ENCODE measurements around the gene ITSN2.

DNA sequence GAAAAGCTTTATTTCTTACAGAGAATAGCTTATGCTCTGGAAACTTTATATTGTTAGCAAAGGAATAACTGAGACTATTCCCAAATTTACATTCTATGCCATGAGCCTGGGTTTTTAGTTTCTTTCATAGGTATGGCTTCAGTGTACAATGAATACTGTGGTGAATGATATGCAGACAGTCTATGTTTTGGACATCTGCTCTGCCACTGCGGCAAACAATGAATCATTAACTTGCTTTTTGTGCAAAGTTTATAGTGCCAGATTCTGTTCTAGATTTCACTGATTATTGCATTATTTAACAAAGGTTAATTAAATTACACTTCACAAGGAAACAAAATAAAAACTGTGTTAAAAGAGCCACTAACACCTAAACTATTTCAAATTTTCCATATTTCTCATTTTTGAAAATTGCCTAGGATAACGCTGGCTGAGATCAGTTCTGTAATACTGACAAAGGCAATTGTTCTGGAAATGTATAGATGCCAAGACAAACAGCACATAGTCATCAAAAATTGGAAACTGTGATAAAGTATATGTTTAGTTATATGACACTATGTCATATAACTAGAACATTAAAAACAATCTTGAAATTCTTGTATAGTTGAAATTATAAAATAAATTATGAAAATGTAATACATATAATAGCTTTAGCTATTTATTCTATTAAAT, 74.7 kb downstream of the ITSN2 start:
- TF ChIP-seq, protein P1, sequence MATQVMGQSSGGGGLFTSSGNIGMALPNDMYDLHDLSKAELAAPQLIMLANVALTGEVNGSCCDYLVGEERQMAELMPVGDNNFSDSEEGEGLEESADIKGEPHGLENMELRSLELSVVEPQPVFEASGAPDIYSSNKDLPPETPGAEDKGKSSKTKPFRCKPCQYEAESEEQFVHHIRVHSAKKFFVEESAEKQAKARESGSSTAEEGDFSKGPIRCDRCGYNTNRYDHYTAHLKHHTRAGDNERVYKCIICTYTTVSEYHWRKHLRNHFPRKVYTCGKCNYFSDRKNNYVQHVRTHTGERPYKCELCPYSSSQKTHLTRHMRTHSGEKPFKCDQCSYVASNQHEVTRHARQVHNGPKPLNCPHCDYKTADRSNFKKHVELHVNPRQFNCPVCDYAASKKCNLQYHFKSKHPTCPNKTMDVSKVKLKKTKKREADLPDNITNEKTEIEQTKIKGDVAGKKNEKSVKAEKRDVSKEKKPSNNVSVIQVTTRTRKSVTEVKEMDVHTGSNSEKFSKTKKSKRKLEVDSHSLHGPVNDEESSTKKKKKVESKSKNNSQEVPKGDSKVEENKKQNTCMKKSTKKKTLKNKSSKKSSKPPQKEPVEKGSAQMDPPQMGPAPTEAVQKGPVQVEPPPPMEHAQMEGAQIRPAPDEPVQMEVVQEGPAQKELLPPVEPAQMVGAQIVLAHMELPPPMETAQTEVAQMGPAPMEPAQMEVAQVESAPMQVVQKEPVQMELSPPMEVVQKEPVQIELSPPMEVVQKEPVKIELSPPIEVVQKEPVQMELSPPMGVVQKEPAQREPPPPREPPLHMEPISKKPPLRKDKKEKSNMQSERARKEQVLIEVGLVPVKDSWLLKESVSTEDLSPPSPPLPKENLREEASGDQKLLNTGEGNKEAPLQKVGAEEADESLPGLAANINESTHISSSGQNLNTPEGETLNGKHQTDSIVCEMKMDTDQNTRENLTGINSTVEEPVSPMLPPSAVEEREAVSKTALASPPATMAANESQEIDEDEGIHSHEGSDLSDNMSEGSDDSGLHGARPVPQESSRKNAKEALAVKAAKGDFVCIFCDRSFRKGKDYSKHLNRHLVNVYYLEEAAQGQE (IDR thresholded peaks at IDR 0.05; ENCODE audit: low read depth), result no peak
- TF ChIP-seq, protein P2, sequence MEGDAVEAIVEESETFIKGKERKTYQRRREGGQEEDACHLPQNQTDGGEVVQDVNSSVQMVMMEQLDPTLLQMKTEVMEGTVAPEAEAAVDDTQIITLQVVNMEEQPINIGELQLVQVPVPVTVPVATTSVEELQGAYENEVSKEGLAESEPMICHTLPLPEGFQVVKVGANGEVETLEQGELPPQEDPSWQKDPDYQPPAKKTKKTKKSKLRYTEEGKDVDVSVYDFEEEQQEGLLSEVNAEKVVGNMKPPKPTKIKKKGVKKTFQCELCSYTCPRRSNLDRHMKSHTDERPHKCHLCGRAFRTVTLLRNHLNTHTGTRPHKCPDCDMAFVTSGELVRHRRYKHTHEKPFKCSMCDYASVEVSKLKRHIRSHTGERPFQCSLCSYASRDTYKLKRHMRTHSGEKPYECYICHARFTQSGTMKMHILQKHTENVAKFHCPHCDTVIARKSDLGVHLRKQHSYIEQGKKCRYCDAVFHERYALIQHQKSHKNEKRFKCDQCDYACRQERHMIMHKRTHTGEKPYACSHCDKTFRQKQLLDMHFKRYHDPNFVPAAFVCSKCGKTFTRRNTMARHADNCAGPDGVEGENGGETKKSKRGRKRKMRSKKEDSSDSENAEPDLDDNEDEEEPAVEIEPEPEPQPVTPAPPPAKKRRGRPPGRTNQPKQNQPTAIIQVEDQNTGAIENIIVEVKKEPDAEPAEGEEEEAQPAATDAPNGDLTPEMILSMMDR (IDR thresholded peaks at IDR 0.05 in 2 of 3, conservative IDR thresholded peaks at IDR 0.05 in 1 of 3; ENCODE audit: borderline replicate concordance in 1 of 3, insufficient read depth in 1 of 3, low read depth in 2 of 3, low read length in 2 of 3), result no peak
- TF ChIP-seq YY1 (IDR thresholded peaks at IDR 0.05; ENCODE audit: extremely low read depth, insufficient replicate concordance, low read depth, low read length) (no peak), POLR2A (IDR thresholded peaks at IDR 0.05; ENCODE audit: borderline replicate concordance, extremely low read depth, insufficient read depth, insufficient read length) (no peak), SP1 (IDR thresholded peaks at IDR 0.05; ENCODE audit: low read depth) (no peak), ZNF274 (IDR thresholded peaks at IDR 0.05; ENCODE audit: low read depth, low read length) (no peak)

All from HCT116 (cell line).